ENCODE results near the gene ZNF638.

The ZNF638 gene

DNA sequence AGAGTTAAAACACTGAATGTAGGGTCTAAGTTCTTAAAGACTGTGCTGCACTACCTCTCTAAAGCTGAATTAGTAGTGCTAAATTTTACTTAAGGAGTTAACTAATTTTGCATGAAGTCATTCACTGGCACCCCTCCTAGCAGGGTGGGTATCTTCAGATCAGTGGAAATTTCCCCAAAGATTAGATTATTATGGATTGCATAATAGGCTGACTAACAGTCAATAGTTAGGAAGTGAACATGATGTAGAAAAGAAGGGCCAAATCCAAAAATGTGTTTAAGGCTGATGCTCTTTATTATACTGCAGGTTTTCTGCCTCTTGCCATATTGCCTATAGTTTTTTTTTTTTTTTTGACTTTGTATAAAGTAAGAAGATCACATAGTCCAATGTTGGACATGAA is 5.2 kb downstream of the ZNF638 start:
- DNase-seq (ENCODE audit: low read depth): no peak

- no peak for DNase-seq (ENCODE audit: low read depth)
Observed at GRCh38 chr2:71337776-71338175, 6.2 kb downstream of the ZNF638 start.

- no peak for DNase-seq (ENCODE audit: low read depth)
Observed at GRCh38 chr2:71339685-71340084, 8.1 kb downstream of the ZNF638 start.

- no peak for DNase-seq (ENCODE audit: low read depth)
Observed at GRCh38 chr2:71340176-71340575, 8.6 kb downstream of the ZNF638 start.

GRCh38 chr2:71341645-71342044 is 10.1 kb downstream of the ZNF638 start:
- no peak for DNase-seq (ENCODE audit: low read depth)

- no peak for DNase-seq (ENCODE audit: low read depth)
Observed at GRCh38 chr2:71346065-71346464, 14.5 kb downstream of the ZNF638 start.

- DNase-seq (ENCODE audit: low read depth): no peak
Observed at GRCh38 chr2:71347517-71347916, 15.9 kb downstream of the ZNF638 start.

DNA sequence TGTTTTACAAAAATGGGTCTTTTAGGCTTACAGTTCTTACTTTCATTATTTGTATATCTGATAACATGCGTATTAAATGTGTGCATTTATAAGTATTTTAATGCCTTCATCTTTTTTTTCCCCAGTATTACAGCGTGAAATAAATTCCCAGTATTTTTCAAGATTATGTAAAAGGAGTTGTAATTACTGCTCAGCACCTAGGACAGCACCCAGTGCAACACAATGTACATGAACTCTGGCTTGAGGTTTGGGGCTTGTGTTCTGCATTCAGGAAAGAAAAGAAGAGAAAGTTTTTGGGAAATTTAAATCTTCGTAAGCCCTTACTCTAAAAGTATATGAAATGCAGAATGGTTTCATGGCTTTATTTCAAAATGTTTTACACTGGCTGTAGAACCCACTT is 16.7 kb downstream of the ZNF638 start:
- no peak for DNase-seq (ENCODE audit: low read depth)

DNA sequence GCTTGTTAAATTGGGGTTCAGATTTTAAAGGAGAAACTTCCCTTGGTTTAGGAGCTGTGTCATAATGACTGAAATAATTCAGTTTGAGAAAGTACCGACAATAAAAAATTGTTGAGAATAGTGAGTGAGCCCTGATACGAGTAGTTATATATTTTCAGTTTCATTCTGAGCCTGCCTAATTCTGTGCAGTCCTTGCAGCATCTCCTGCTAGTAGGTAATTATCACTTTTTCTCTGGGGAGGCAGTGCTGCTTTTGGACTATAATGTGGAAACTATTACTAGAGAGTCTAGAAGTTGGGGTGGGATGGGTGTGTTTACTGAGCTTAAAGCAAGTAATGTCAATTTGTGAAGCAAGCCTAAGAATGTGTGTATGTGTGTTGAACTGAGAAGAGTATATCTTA is 21.7 kb downstream of the ZNF638 start:
- no peak for DNase-seq (ENCODE audit: low read depth)

- peak; percentile 70 for DNase-seq (ENCODE audit: low read depth)
Observed at GRCh38 chr2:71358931-71359671, 27.5 kb downstream of the ZNF638 start.

DNA sequence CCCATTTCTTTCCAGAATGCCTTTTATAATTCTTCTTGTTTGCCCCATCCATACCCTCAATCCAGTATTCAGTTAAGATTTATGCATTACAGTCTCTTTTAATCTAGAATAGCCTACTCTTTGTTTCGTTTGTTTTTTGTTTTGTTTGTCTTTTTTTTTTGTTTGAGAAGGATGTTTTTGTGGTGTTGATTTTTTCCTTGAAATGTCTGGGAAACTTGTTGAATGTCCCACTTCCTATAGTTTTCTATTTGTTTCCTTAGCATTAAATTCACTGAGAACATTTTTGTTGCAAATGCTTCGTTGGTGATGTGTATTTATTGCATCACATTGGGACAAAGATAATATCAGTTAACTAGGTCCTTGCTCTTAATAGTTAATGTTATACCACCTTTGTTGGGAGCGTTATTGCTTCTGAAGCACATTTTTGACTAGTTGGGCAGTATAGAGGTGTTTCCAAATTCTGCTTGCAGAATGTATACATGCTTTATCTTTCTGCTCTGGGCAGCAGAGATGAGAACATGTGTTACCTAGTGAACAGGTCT is 28.9 kb downstream of the ZNF638 start:
- DNase-seq (ENCODE audit: low read depth): no peak

DNA sequence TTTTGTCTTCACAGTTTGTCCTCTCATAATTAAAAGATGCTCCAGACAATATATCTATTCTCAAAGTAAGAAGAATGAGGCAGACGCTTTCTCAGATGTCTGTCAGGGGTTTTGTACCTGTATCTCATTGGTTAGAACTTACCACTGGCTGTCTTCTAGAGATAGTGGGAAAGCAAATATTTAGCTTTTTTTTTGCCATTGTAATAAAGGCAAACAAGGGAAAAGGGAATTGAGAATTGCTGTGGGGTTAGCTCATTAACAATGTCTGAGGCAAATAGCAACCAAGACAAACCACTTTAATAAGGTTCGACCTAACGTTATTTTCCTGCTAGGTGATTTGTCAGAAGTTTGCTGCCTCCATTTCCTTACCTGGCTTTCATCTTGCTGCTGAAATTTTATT is 30.0 kb downstream of the ZNF638 start:
- no peak for DNase-seq (ENCODE audit: low read depth)

DNA sequence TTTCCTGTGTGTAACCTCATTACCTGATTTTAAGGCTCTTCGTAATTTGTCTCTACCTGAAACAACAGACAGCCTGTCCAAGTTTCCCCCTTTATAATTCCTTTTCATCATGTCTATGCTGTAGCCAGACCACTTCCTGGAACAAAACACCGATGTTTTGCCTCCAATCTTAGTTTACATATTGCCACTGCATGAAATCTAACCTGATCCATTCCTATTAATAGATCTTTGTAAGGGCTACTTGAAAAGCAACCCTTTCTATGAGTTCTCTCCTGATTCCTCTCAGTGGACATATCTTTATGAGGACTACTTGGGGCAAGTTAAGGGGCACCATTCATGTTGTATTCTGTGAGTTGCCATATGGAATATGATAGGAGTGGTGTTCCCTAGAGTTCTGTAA is 30.9 kb downstream of the ZNF638 start:
- no peak for DNase-seq (ENCODE audit: low read depth)

- no peak for DNase-seq (ENCODE audit: low read depth)
Observed at GRCh38 chr2:71370015-71370414, 38.4 kb downstream of the ZNF638 start.

GRCh38 chr2:71372042-71372441 is 40.5 kb downstream of the ZNF638 start:
- DNase-seq (ENCODE audit: low read depth): no peak

- peak; percentile 42 for DNase-seq (ENCODE audit: low read depth)
Observed at GRCh38 chr2:71379086-71379485, 47.5 kb downstream of the ZNF638 start.

DNA sequence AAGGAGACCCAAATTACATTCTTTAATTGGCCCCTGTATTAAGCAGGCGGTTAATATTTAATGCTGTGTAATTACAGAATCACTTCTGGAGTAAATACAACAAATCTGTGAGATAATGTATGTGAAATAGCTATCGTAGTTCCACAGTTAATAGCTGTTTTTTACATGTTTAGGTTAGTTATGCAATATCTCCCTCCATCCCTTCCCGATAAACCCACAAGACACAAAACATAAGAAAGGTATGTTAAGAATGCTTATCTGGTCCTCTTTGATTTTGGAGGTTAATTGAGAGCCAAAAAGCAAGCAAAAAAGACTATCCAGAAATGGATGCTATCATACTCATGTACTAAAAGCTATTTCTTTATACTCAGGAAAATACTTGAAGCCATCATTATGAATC is 49.1 kb downstream of the ZNF638 start:
- DNase-seq (ENCODE audit: low read depth): no peak

DNA sequence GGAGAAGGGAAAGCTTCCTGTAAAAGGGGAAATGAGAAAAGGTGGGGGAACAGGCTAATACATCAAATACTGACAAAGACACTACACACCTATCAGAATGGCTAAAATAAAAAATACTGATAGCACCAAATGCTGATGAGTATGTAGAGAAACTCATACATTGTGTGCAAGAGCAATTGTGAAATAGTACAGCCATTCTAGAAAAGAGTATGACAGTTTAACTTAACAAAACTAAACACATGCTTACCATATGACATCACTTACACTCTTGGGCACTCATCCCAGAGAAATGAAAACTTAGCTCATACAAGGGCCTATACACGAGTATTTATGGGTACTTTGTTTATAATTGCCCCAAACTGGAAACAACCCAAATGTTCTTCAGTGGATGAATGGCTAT is 53.4 kb downstream of the ZNF638 start:
- peak; percentile 60 for DNase-seq (ENCODE audit: low read depth)

DNA sequence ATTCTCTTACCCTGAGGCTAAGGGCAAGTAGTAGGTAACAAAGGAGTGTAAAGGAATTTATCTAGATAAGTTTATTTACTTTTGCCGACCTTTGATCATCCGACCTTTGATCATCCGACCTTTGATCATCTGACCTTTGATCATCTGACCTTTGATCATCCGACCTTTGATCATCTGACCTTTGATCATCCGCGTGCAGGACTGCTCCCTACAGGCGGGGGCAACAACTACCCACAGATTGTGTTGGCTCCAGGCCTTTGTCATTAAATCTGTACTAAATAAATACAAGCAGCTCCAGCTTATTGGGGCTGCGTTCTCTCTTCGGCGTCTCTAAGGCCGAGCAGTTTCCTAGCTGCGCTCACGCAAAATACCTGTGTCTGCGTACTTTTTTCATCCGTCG is 56.6 kb downstream of the ZNF638 start:
- no peak for DNase-seq (ENCODE audit: low read depth)

DNA sequence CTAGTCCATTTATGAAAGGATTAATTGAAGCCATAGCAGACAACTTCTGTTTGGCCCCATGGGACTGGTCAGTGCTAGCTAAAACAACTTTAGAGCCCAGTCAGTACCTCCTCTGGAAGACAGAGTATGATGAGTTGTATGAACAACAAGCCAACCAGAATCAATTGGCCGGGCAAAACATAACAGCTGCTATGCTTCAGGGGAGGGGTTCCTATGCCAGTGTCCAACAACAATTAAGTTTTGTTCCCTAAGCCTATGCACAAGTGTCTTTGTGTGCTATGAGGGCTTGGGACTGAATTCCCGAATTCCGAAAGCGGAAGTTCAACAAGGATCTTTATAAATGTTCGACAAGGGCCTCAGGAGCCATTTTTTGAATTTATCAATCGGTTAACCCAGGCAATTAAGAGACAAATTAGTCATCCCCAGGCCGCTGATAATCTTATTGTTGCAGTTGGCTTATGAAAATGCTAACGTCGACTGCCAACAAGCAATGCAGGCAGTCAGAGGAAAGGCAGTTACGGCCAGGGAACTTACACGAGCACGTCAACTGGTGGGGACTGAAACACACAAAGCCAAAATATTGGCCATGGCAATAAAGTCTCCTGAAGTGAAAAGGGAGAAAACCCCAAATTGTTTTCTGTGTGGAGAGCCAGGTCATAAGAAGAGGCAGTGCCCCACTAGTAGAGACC is 57.9 kb downstream of the ZNF638 start:
- no peak for DNase-seq (ENCODE audit: low read depth)

DNA sequence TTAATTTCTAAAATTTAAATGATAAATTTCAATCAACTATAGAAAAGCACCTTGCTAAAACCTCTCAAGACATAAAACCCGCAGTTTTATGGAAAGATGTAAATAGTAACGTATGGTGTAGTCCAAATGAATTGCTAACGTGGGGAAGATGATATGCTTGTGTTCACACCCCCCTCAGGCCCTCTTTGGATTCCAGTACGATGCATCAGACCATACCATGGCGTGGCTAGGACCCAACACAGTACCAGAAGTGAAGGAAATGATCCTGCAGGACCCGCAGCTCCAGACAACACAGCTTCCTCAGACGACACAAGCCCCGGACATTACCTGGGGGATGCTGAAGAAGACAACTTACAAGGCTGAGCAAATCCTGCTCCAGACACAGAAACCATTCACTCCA is 61.6 kb downstream of the ZNF638 start:
- no peak for DNase-seq (ENCODE audit: low read depth)

GRCh38 chr2:71395471-71395870 is 63.9 kb downstream of the ZNF638 start:
- no peak for DNase-seq (ENCODE audit: low read depth)

- no peak for DNase-seq (ENCODE audit: low read depth)
Observed at GRCh38 chr2:71402427-71402826, 70.8 kb downstream of the ZNF638 start.

GRCh38 chr2:71409611-71410010 is 78.0 kb downstream of the ZNF638 start:
- no peak for DNase-seq (ENCODE audit: low read depth)
